ENCODE data around the gene GULP1. TPM values are rescaled to one million over a fixed set of nuclear protein-coding genes. Genes with fewer than 3 reads are reported as not detected.

GULP1 gene
- total and polyA plus RNA-seq, 7 donors, result 5.6 to 18.0 (median 11.3) TPM

DNA sequence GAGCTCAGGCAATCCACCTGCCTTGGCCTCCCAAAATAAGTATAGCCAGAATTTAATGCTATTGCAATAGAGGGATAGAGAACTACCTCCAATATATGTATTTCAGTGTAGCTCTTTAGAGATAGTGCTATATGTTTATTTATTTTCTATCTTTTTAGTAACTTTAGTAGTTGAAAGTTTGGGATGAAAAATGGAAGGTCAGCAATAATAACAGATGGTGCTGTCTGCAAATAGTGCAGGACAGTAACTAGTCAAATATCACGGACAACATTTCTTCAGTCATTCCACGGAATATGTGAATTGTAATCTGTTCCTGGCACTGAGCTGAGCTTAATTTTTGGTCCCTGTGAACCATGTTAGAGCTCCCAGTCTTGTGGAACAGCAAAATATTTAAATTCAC lies 43.2 kb upstream of the GULP1 start:
- no peak for DNase-seq
- no peaks in the 10 kb centered on the region for H3K27me3 ChIP-seq (ENCODE audit: insufficient read depth in 3 of 3, low read length in 2 of 3)
- no peaks in the 10 kb centered on the region for H3K9me3 ChIP-seq
- H3K36me3 ChIP-seq (ENCODE audit: insufficient read depth in 1 of 2, low read depth in 1 of 2), result no peaks in the 10 kb centered on the region
- no peak for ATAC-seq
- H3K4me1 ChIP-seq, result no peaks in the 10 kb centered on the region
- 57 to 76% (median 58%) methylated on average over 2 of the region's 2 CpGs for WGBS, 3 donors
- intact Hi-C loops (cut with DNase I), result no loop called here
- no peak overlapping the region for H3K4me3 ChIP-seq
- TF ChIP-seq, protein P1, sequence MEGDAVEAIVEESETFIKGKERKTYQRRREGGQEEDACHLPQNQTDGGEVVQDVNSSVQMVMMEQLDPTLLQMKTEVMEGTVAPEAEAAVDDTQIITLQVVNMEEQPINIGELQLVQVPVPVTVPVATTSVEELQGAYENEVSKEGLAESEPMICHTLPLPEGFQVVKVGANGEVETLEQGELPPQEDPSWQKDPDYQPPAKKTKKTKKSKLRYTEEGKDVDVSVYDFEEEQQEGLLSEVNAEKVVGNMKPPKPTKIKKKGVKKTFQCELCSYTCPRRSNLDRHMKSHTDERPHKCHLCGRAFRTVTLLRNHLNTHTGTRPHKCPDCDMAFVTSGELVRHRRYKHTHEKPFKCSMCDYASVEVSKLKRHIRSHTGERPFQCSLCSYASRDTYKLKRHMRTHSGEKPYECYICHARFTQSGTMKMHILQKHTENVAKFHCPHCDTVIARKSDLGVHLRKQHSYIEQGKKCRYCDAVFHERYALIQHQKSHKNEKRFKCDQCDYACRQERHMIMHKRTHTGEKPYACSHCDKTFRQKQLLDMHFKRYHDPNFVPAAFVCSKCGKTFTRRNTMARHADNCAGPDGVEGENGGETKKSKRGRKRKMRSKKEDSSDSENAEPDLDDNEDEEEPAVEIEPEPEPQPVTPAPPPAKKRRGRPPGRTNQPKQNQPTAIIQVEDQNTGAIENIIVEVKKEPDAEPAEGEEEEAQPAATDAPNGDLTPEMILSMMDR (IDR thresholded peaks at IDR 0.05), result no peak
- H3K27ac ChIP-seq, result no peak overlapping the region

DNA sequence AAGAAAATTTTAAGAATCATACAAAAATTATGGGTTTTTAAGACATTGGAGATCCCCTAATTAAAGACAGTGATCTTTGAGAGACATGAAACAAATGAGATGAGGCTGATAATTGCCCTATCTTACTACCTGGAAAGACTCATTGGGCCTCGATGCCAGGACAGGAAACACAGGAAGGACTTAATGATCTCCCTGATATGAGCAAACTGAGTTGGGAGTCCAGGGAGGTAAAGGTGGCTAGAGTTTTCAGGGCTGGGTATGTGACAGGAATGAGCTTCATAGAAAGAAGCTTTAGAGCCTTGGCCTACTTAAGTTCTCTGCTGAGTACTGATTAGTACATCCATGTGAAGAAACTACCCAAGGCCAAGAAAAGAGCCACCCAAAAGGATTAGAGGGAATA lies 40.6 kb upstream of the GULP1 start:
- ATAC-seq, result no peak
- H3K36me3 ChIP-seq (ENCODE audit: insufficient read depth in 1 of 2, low read depth in 1 of 2), result no peaks in the 10 kb centered on the region
- no peaks in the 10 kb centered on the region for H3K27me3 ChIP-seq (ENCODE audit: insufficient read depth in 3 of 3, low read length in 2 of 3)
- 68 to 75% (median 74%) methylated on average over 1 of the region's 1 CpG for WGBS, 3 donors
- H3K27ac ChIP-seq, result no peak overlapping the region
- H3K4me1 ChIP-seq, result no peaks in the 10 kb centered on the region
- intact Hi-C loops (cut with DNase I), result no loop called here
- TF ChIP-seq, protein P1 (IDR thresholded peaks at IDR 0.05), result no peak
- no peaks in the 10 kb centered on the region for H3K9me3 ChIP-seq
- DNase-seq, result no peak
- H3K4me3 ChIP-seq, result no peak overlapping the region

DNA sequence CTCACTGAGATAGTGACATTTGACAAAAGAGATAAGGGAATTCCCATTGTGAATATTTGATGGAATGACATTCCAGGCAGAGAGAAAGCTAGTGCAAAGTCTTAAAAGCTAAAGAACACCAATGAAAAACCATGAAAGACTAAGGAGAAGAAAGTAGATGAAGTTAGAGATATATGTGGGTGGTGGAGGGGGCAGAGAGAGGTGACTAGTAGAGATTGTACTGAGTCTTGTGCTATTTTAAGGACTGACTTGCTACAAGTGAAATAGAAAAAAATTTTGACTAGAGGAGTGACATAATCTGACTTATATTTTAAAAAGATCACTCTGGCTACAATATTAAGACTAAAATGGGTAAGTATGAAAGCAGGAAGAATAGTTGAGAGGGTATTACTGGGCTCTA lies 35.3 kb upstream of the GULP1 start:
- intact Hi-C loops (cut with DNase I), result no loop called here
- TF ChIP-seq, protein P1 (IDR thresholded peaks at IDR 0.05), result no peak

DNA sequence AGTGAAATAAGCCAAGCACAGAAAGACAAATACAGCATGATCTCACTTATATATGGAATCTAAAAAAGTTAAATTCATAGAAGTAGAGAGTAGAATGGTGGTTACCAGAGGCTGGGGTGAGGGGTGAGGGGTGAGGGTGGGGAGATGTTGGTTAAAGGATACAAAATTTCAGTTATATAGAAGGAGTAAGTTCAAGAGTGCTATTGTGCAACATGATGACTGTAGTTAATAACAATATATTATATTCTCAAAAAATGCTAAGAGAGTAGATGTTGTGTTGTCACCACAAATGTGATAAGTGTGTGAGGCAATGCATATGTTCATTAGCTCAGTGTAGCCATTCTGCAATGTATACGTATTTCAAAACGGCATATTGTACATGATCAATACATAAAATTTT lies 26.4 kb upstream of the GULP1 start:
- WGBS, 3 donors, result 93 to 98% (median 94%) methylated on average over 2 of the region's 2 CpGs
- intact Hi-C loops (cut with DNase I), result no loop called here
- H3K27me3 ChIP-seq (ENCODE audit: insufficient read depth in 3 of 3, low read length in 2 of 3), result no peaks in the 10 kb centered on the region
- no peak overlapping the region for H3K27ac ChIP-seq
- TF ChIP-seq, protein P1 (IDR thresholded peaks at IDR 0.05), result no peak
- no peak for DNase-seq
- H3K36me3 ChIP-seq (ENCODE audit: insufficient read depth in 1 of 2, low read depth in 1 of 2), result no peaks in the 10 kb centered on the region
- H3K4me1 ChIP-seq, result no peaks in the 10 kb centered on the region
- no peak for ATAC-seq
- H3K4me3 ChIP-seq, result no peak overlapping the region
- no peaks in the 10 kb centered on the region for H3K9me3 ChIP-seq

More for the DNA sequence above, 35.3 kb upstream of the GULP1 start:
- no peaks in the 10 kb centered on the region for H3K9me3 ChIP-seq
- ATAC-seq (no peak), DNase-seq (no peak)
- H3K4me3 ChIP-seq, result no peak overlapping the region
- no peak overlapping the region for H3K27ac ChIP-seq
- no peaks in the 10 kb centered on the region for H3K4me1 ChIP-seq
- no peaks in the 10 kb centered on the region for H3K36me3 ChIP-seq (ENCODE audit: insufficient read depth in 1 of 2, low read depth in 1 of 2)
- no peaks in the 10 kb centered on the region for H3K27me3 ChIP-seq (ENCODE audit: insufficient read depth in 3 of 3, low read length in 2 of 3)

DNA sequence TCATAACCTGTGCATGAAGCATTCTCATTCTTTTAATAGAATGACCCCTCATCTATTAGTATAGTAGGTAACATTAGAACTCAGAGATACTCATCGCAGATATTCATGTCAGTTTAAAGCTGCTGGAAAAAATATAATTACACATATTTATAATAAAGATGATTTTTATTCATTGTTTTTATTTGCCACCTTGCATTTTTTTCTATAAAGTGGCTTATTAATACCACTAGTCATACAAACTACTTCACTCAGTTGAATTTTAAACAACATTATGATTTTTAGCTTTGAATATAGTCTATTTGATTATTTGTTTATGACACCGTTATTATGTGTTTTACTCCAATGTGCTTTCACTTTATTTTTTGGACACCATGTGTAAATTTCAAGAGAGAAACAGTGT lies 23.9 kb upstream of the GULP1 start:
- H3K27me3 ChIP-seq (ENCODE audit: insufficient read depth in 3 of 3, low read length in 2 of 3), result no peaks in the 10 kb centered on the region
- no peaks in the 10 kb centered on the region for H3K9me3 ChIP-seq
- WGBS, 3 donors, result 90 to 98% (median 95%) methylated on average over 2 of the region's 2 CpGs
- intact Hi-C loops (cut with DNase I), result no loop called here
- ATAC-seq, result no peak
- H3K27ac ChIP-seq, result no peak overlapping the region
- H3K4me3 ChIP-seq, result no peak overlapping the region
- no peak for DNase-seq
- H3K4me1 ChIP-seq, result no peaks in the 10 kb centered on the region
- TF ChIP-seq, protein P1 (IDR thresholded peaks at IDR 0.05), result no peak
- no peaks in the 10 kb centered on the region for H3K36me3 ChIP-seq (ENCODE audit: insufficient read depth in 1 of 2, low read depth in 1 of 2)

Data from psoas muscle (tissue), 8 donors.